ENCODE measurements around the gene TSSK1B. TPM values are rescaled to one million over a fixed set of nuclear protein-coding genes. Genes with fewer than 3 reads are reported as not detected.
"Not testable (repeated sequence)": the region's sequence is repeated elsewhere in the genome, so short reads cannot be mapped to it uniquely, and the experiment has no call there.

Gene TSSK1B
- total RNA-seq, 1 experiment from 2014 or later, result 0.13 TPM

DNA sequence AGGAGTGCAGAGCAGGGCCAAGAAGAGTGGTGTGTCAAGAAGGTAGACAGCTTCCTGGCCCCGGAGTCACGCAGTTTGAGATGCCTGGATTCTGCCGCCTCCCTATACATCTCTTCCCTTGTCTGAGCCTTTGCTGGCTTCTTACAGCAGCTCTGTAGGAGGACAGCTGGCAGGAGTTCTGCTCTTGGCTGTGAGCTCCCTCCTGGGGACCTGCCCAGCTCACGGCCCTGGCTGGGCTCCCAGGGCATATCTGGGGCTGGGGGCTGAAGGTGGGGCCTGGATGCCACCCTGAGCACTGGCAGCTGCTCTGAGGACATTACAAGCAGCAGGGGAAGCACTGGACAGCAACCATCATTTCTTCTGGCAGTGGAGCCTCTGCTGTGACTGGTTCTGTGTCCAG is 786 bp upstream of the TSSK1B start:
- Histone ChIP-seq H3K36me3 (no peaks in the 10 kb centered on the region), H3K4me1 (replicated peaks) (no peaks in the 10 kb centered on the region), H3K27ac (no peak overlapping the region), H3K4me3 (no peak overlapping the region), H3K9me3 (replicated peaks) (no peaks in the 10 kb centered on the region), H3K27me3 (replicated peaks) (no peaks in the 10 kb centered on the region)
- no peak for DNase-seq (ENCODE audit: low read depth in 1 of 2, low spot score in 2 of 2)

DNA sequence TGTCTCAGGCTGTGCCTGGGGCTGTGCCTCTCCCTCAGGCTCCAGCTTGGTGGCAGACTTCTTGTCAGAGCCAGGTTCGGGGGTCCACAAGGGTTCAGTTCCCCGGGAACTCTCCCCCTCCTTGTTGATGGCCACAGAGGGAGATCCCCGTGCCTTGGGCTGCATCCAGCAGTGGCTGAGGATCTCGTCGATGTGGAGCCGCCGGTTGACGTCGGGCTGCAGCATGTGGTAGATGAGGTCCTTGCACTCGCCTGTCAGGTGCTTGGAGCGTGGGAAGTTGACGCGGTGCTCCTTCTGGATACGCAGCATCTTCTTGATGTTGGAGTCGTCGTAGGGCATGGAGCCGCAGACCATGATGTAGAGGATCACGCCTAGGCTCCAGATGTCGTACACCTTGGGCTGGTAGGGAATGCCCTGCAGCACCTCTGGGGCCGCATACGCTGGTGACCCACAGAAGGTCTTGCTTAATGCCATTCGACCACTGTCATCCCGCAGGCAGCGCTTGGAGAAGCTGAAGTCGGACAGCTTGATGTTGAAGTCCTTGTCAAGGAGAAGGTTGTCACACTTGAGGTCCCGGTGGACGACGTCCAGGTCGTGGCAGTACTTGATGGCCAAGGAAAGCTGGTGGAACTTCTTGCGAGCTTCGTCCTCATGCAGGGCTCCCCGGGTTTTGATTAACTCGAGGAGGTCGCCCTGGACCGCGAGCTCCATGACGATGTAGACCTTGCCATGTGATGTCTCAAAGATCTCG is 752 bp downstream of the TSSK1B start:
- no peaks in the 10 kb centered on the region for H3K36me3 ChIP-seq
- H3K4me3 ChIP-seq, result no peak overlapping the region
- no peaks in the 10 kb centered on the region for H3K4me1 ChIP-seq (replicated peaks)
- no peak overlapping the region for H3K27ac ChIP-seq
- H3K27me3 ChIP-seq (replicated peaks), result no peaks in the 10 kb centered on the region
- DNase-seq (ENCODE audit: low read depth in 1 of 2, low spot score in 2 of 2), result no peak
- no peaks in the 10 kb centered on the region for H3K9me3 ChIP-seq (replicated peaks)

DNA sequence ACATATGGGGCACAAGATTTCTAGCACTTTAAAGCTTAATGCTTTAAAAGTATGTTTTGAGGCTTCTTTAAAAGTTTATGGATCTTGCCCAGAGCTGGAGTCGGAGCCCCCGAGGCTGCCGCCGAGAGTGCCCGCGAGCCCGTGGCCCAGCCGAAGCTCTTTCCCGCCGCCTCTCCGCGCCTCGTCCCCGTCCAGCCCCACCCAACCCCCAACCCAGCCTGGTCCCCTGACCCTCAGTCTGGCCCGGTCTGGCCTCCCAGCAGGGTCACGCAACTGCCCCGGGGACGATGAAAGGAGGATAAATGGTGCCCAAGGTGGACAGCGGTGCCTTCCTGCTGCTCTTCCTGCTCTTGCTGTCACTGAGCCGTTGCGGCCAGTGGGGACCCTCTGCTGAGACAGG is 1.7 kb downstream of the TSSK1B start:
- Histone ChIP-seq H3K27ac (no peak overlapping the region), H3K36me3 (no peaks in the 10 kb centered on the region), H3K4me3 (no peak overlapping the region), H3K27me3 (replicated peaks) (no peaks in the 10 kb centered on the region), H3K4me1 (replicated peaks) (no peaks in the 10 kb centered on the region), H3K9me3 (replicated peaks) (no peaks in the 10 kb centered on the region)
- no peak for DNase-seq (ENCODE audit: low read depth in 1 of 2, low spot score in 2 of 2)

DNA sequence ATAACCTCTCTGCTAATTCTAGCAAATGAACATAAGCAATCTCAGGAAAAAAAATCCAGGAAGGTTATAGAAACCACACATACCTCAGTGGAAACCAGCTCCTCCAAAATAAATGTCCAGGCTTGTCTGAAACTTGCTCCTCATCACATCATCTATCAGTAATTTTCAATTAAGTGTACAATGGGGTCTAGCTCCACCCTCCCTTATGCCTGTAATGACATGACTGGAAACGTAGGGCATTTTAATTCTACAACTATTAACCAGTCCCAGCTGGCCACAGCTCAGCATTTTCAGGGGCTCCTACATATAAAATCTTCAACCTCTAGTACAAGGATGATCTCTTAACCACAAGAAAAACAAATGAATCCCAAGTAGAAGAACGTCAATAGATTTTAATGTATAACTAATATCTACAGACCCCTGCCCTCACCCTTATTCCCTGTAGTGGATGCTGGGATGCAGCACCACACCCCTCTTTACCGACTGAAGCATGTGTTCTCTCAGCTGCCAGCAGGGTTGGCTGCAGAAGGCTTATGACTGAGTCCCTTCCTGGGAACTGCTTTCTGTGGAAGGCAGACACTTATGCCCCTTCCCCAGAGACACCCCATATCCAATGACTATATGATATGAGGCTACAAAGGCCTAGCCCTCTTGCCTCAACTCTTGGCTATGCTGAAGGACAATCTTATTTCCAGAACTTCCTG is 6.8 kb downstream of the TSSK1B start:
- Histone ChIP-seq H3K4me3 (no peak overlapping the region), H3K36me3 (no peaks in the 10 kb centered on the region), H3K27ac (no peak overlapping the region), H3K27me3 (replicated peaks) (no peaks in the 10 kb centered on the region), H3K9me3 (replicated peaks) (no peaks in the 10 kb centered on the region), H3K4me1 (replicated peaks) (no peaks in the 10 kb centered on the region)
- DNase-seq (ENCODE audit: low read depth in 1 of 2, low spot score in 2 of 2), result no peak

DNA sequence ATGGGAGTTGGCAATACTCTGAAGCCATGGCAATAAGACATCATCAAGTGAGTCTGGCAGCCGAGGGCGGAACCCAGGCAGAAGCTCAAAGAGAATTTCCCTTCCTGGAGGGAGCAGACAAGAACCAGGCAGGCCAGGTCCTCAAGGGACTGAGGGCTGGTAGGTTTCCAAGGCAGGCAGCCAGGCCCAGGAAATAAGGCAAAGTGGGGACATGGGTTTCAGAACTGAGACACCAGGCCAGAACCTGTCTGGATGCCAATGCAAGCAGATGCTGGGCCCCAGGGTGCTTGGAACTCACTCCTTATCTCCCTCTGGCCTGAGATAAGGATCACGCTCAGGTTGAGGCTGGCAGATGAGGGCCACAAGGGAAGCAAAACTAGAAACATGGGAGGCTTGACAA is 8.9 kb downstream of the TSSK1B start:
- H3K9me3 ChIP-seq (replicated peaks), result no peaks in the 10 kb centered on the region
- DNase-seq (ENCODE audit: low read depth in 1 of 2, low spot score in 2 of 2), result no peak
- no peak overlapping the region for H3K4me3 ChIP-seq
- H3K36me3 ChIP-seq, result no peaks in the 10 kb centered on the region
- no peaks in the 10 kb centered on the region for H3K27me3 ChIP-seq (replicated peaks)
- H3K4me1 ChIP-seq (replicated peaks), result no peaks in the 10 kb centered on the region
- no peak overlapping the region for H3K27ac ChIP-seq

DNA sequence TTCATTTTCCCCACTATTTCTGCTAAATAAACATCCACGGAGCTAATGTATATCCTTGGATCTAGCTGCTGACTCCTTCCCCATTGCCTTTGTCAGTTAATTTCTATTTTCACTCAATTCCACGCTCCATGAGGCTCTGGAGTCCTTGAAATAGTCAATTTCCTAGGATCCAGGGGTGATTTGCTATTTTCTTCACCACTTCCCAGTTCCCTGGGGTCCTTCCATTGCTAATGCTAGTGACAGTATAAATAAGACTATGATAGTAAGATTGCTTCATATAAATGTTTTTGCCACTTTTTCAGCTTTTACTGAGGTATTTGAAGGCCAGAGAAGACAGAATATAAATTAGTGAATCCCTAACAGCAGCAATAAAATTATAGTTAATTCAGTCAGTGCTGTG is 13.1 kb downstream of the TSSK1B start:
- Histone ChIP-seq H3K9me3 (replicated peaks) (no peaks in the 10 kb centered on the region), H3K4me1 (replicated peaks) (no peaks in the 10 kb centered on the region), H3K4me3 (no peak overlapping the region), H3K27me3 (replicated peaks) (no peaks in the 10 kb centered on the region), H3K27ac (no peak overlapping the region), H3K36me3 (no peaks in the 10 kb centered on the region)
- DNase-seq (ENCODE audit: low read depth in 1 of 2, low spot score in 2 of 2), result no peak

DNA sequence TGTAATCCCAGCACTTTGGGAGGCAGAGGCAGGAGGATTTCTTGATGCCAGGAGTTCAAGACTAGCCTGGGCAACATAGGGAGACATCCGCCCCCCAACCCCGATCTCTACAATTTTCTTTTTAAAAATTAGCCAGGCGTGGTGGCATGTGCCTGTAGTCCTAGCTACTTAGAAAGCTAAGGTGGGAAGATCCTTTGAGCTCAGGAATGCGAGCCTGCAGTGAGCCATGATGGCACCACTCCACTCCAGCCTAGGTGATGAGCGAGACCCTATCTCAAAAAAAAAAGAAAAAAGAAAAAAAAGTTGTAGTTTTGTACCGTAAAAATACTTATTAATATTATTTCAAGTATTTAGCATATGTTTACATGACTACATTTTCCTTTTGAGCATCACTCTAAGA is 29.3 kb downstream of the TSSK1B start:
- Histone ChIP-seq H3K4me3 (no peak overlapping the region), H3K36me3 (no peaks in the 10 kb centered on the region), H3K4me1 (replicated peaks) (no peaks in the 10 kb centered on the region), H3K27ac (no peak overlapping the region), H3K9me3 (replicated peaks) (no peaks in the 10 kb centered on the region; the same call in 1 of the 2 replicates), H3K27me3 (replicated peaks) (no peaks in the 10 kb centered on the region)
- DNase-seq (ENCODE audit: low read depth in 1 of 2, low spot score in 2 of 2), result no peak

DNA sequence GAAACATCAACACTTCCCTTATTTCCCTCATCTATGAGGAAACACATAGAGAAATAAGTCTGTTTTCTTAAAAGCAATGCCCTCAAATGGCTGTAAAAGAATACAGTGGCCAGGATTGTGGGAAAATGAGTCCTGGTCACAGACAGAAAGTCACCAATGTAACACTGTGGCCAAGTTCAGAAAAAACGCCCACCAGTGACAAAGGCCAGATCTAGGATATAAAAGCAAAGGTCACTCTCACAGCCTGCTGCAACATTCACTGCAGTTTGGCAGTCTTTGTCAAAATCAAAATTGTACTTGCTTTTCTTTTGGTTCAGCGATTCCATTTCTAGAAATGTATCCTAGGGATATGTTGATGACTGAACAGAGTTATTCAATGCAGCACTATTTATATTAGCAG is 30.5 kb downstream of the TSSK1B start:
- Histone ChIP-seq H3K36me3 (no peaks in the 10 kb centered on the region), H3K27me3 (replicated peaks) (no peaks in the 10 kb centered on the region), H3K4me1 (replicated peaks) (no peaks in the 10 kb centered on the region), H3K27ac (no peak overlapping the region), H3K4me3 (no peak overlapping the region), H3K9me3 (replicated peaks) (no peaks in the 10 kb centered on the region)
- DNase-seq (ENCODE audit: low read depth in 1 of 2, low spot score in 2 of 2), result no peak

DNA sequence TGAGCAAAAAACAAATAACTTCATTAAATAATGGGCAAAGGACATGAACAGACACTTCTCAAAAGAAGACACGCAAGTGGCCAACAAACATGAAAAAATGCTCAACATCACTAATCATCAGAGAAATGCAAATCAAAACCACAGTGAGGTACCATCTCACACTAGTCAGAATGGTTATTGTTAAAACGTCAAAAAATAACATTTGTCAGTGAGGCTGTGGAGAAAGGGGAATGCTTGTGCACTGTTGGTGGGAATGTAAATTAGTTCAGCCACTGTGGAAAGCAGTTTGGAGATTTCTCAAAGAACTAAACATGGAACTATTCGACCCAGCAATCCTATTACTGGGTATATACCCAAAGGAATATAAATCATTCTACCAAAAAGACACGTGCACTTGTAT is 36.8 kb downstream of the TSSK1B start:
- H3K4me1 ChIP-seq (replicated peaks); H3K36me3 ChIP-seq; H3K27me3 ChIP-seq (replicated peaks); H3K4me3 ChIP-seq; DNase-seq (ENCODE audit: low read depth in 1 of 2, low spot score in 2 of 2); H3K9me3 ChIP-seq (replicated peaks); H3K27ac ChIP-seq: not testable (repeated sequence)

DNA sequence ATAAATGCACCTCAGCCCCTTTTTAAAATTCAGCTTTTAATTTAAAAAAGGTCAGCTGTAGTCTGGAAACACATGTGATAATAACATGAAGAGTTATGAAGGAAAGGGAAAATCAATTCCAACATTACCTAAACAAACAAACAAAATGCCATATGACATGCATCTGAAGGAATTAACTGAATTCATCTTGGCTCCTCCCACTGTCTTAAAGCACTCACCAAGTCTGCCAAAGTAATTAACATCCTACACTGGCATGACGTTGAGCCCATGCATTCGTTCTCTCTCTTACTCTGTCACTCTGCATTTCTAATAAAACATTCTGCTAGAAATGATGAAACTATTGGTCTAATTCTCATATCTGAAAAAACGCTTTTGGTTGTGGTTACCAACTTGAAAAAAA is 37.7 kb downstream of the TSSK1B start:
- Histone ChIP-seq H3K9me3 (replicated peaks) (no peaks in the 10 kb centered on the region), H3K27ac (no peak overlapping the region), H3K27me3 (replicated peaks) (no peaks in the 10 kb centered on the region), H3K4me3 (no peak overlapping the region), H3K4me1 (replicated peaks) (peaks cover 7% of the 10 kb centered on the region; the same call in 1 of the 2 replicates), H3K36me3 (no peaks in the 10 kb centered on the region)
- no peak for DNase-seq (ENCODE audit: low read depth in 1 of 2, low spot score in 2 of 2)

DNA sequence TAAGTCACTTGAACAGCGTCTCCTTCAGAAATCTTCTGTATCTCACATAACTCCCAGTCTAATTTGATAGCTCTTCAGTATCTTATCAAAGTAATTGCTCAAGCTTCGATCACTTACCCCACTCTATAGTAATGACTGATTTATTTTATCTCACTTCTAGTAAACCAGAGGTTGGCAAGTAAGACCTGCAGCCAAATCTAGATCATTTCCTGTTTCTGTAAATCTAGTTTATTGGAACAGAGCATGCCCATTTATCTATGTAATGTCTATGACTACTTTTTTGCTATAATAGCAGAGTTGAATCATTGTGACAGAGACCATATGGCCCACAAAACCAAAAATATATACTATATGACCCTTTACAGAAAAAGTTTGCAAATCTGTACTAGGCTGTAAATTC is 40.1 kb downstream of the TSSK1B start:
- Histone ChIP-seq H3K9me3 (replicated peaks) (no peaks in the 10 kb centered on the region), H3K27me3 (replicated peaks) (no peaks in the 10 kb centered on the region), H3K4me3 (no peak overlapping the region), H3K27ac (no peak overlapping the region), H3K4me1 (replicated peaks) (peaks cover 7% of the 10 kb centered on the region; the same call in 1 of the 2 replicates), H3K36me3 (no peaks in the 10 kb centered on the region)
- no peak for DNase-seq (ENCODE audit: low read depth in 1 of 2, low spot score in 2 of 2)

DNA sequence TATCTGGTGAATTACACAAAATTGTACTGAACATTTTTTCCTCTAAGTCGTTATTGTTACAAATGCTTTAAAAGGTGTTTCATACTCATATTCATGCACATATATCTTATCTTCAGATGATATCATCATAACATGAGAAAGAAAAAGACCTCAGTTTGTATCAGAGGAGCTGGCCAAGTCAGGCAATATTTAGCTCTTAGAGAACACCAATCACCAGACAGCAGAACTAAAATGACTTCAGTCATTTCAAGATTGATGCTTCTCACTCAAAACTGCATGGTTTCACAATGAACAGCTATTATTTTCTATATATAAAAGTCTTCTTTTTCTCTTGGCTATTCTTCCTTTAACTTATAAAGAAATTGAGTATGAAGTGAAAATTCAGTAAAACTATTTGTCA is 44.6 kb downstream of the TSSK1B start:
- Histone ChIP-seq H3K27ac (no peak overlapping the region), H3K4me3 (no peak overlapping the region), H3K4me1 (replicated peaks) (no peaks in the 10 kb centered on the region), H3K36me3 (no peaks in the 10 kb centered on the region), H3K27me3 (replicated peaks) (no peaks in the 10 kb centered on the region), H3K9me3 (replicated peaks) (no peaks in the 10 kb centered on the region)
- no peak for DNase-seq (ENCODE audit: low read depth in 1 of 2, low spot score in 2 of 2)

DNA sequence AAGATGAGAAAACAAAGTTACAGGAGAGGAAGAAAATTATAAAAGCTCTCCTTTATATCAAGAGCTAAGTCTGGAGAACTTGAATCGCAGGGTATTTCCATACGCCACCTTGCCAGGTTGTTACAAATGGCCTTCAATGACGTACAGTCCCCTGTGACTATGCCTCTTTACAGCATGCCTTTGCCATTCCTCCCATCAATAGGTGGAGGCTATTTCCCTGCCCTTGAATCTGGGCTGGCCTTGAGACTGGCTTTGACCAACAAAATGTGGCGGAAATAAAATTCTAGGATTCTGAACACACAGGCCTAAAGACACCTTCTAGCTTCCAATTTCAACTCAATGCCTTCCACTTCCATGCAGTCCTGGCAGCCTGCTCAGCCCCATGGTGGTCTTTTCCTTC is 45.7 kb downstream of the TSSK1B start:
- H3K9me3 ChIP-seq (replicated peaks), result no peaks in the 10 kb centered on the region
- H3K27ac ChIP-seq, result no peak overlapping the region
- no peak overlapping the region for H3K4me3 ChIP-seq
- H3K36me3 ChIP-seq, result no peaks in the 10 kb centered on the region
- DNase-seq (ENCODE audit: low read depth in 1 of 2, low spot score in 2 of 2), result no peak
- no peaks in the 10 kb centered on the region for H3K27me3 ChIP-seq (replicated peaks)
- no peaks in the 10 kb centered on the region for H3K4me1 ChIP-seq (replicated peaks)

DNA sequence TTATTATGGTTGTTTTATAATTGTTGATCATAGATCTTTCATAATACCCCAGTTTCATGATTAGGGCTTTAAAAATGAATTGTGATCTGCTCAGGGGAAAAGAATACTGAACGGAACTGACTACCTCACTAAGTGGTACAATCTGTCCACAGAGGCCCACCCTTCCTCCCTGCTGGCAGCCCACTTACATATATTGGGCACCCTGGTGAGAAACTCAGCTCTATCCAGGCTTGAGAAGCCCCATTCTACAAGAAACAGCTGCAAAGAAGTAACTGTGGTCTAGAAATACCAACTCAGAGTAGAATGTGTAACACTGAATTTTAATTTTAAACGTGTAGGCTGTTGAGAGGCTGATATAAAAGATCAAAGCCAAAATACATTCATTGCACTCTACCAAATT is 46.9 kb downstream of the TSSK1B start:
- Histone ChIP-seq H3K36me3 (no peaks in the 10 kb centered on the region), H3K27me3 (replicated peaks) (no peaks in the 10 kb centered on the region), H3K4me1 (replicated peaks) (peaks cover 2% of the 10 kb centered on the region), H3K9me3 (replicated peaks) (no peaks in the 10 kb centered on the region), H3K4me3 (no peak overlapping the region), H3K27ac (no peak overlapping the region)
- no peak for DNase-seq (ENCODE audit: low read depth in 1 of 2, low spot score in 2 of 2)

Data from SJSA1 (cell line).